Sigmoid colon (tissue), 7 donors: ENCODE data around the gene DACH1. TPM values are rescaled to one million over a fixed set of nuclear protein-coding genes. Genes with fewer than 3 reads are reported as not detected.

Experiments used
- DNase-seq: peaks from one replicate; pipeline ENCODE4 v3.0.0-alpha.2; 2019
- H3K27ac ChIP-seq, 4 donors: fragments of 200-600 bp; sonication (generic); one replicate each; pipeline ENCODE4 v1.5.1; 2016 to 2019; ENCODE audit warnings: mild to moderate bottlenecking in 1 of 4
- H3K27me3 ChIP-seq, 3 donors: fragments of 200-600 bp; sonication (generic); one replicate each; pipeline ENCODE4 v1.5.1; 2019; ENCODE audit warnings: mild to moderate bottlenecking in 1 of 3
- H3K36me3 ChIP-seq, 4 donors: fragments of 200-600 bp; sonication (generic); one replicate each; pipeline ENCODE4 v1.5.1; 2016 to 2019
- H3K4me1 ChIP-seq, 4 donors: fragments of 200-600 bp; sonication (generic); one replicate each; pipeline ENCODE4 v1.5.1; 2017 to 2019
- H3K4me3 ChIP-seq, 4 donors: fragments of 200-600 bp; sonication (generic); one replicate each; pipeline ENCODE4 v1.5.1; 2017 to 2019; ENCODE audit warnings: mild to moderate bottlenecking in 2 of 4, moderate library complexity in 1 of 4
- H3K9me3 ChIP-seq, 4 donors: fragments of 200-600 bp in 3 of 4; sonication (generic) in 3 of 4; one replicate each; pipeline versions ENCODE4 v1.5.1 to v1.6.1; 2013 to 2019
- EP300 ChIP-seq, 4 donors: sonication (generic); formaldehyde crosslinking; IDR thresholded peaks; one replicate each; pipeline ENCODE4 v1.6.1; 2017; ENCODE audit warnings: antibody characterized with exemption in 4 of 4
- POLR2A ChIP-seq, 2 donors: fragments of 450-650 bp; IDR thresholded peaks; one replicate each; pipeline ENCODE4 v1.6.1; 2016; ENCODE audit warnings: antibody characterized with exemption in 2 of 2, mild to moderate bottlenecking in 2 of 2, moderate library complexity in 2 of 2
- POLR2AphosphoS5 ChIP-seq, 4 donors: sonication (generic); formaldehyde crosslinking; IDR thresholded peaks; one replicate each; pipeline ENCODE4 v1.6.1; 2017; ENCODE audit warnings: antibody characterized with exemption in 4 of 4
- WGBS, 2 donors: extraction: QIAGEN DNeasy Blood & Tissue Kit; methylation state at CpG; one replicate each; pipeline ENCODE4 v1.1.7; 2013; 5-methylcytosine and 5-hydroxymethylcytosine counted together
- intact Hi-C: fragments of 100-400 bp; cut with DNase I; formaldehyde crosslinking; loops from one replicate; pipeline ENCODE4 v1.15.1; 2023
- polyA plus RNA-seq, 3 donors: library from polyadenylated mRNA; stranded (reverse); fragments of 200-250 nt; gene quantifications; one replicate each; pipeline ENCODE4 v1.2.3, GENCODE V29; 2013
- total RNA-seq, 4 donors: library from RNA; depleted of rRNA; stranded (reverse); fragments of >200 nt; gene quantifications; one replicate each; pipeline ENCODE4 v1.1.0, GENCODE V29; 2016
- TF ChIP-seq, protein P1 (sequence below), 4 experiments: fragments of 450-650 bp in 3 of 4; fragments of 200-600 bp in 1 of 4; IDR thresholded peaks; one replicate each; pipeline ENCODE4 v1.5.1; 2016 to 2019; ENCODE audit warnings: antibody characterized with exemption in 4 of 4, mild to moderate bottlenecking in 3 of 4, moderate library complexity in 2 of 4
- donor health status: healthy with polysubstance abuse.
- donor health status: Bipolar disorder and iron deficiency.
- donor health status: healthy.

DACH1 gene
- total and polyA plus RNA-seq, 7 donors: 0.49 to 1.9 (median 1.6) TPM

DNA sequence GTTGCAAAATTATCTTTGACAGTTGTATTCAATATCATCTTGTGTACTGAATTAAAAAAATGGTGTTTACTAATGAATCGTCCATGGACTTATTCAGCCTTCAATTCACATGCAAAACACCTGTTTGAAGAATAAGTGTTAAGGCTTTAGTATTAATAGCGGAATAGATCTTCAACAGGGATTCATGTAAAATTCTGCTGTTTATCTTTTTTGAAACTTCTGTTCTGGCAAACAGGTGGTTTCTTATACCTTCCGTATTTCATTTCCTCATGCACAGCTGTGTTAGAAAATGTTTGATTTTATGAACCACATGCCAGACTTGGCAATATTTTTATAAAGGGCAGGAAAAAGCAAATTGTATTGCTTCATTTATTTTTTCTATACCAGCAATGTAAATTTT, 255.7 kb downstream of the DACH1 start:
- intact Hi-C loops: no loop called here
- 28 to 35% methylated on average over 3 of the region's 3 CpGs for WGBS, 2 donors
- no peak overlapping the region for H3K4me3 ChIP-seq
- H3K4me1 ChIP-seq: no peaks in the 10 kb centered on the region
- H3K27ac ChIP-seq: no peak overlapping the region
- no peak for DNase-seq
- no peaks in the 10 kb centered on the region for H3K36me3 ChIP-seq
- no peaks in the 10 kb centered on the region for H3K27me3 ChIP-seq
- H3K9me3 ChIP-seq: no peaks in the 10 kb centered on the region
- no peak for TF ChIP-seq POLR2AphosphoS5 (IDR thresholded peaks at IDR 0.05)
- TF ChIP-seq EP300 (IDR thresholded peaks at IDR 0.05): no peak
- TF ChIP-seq, protein P1, sequence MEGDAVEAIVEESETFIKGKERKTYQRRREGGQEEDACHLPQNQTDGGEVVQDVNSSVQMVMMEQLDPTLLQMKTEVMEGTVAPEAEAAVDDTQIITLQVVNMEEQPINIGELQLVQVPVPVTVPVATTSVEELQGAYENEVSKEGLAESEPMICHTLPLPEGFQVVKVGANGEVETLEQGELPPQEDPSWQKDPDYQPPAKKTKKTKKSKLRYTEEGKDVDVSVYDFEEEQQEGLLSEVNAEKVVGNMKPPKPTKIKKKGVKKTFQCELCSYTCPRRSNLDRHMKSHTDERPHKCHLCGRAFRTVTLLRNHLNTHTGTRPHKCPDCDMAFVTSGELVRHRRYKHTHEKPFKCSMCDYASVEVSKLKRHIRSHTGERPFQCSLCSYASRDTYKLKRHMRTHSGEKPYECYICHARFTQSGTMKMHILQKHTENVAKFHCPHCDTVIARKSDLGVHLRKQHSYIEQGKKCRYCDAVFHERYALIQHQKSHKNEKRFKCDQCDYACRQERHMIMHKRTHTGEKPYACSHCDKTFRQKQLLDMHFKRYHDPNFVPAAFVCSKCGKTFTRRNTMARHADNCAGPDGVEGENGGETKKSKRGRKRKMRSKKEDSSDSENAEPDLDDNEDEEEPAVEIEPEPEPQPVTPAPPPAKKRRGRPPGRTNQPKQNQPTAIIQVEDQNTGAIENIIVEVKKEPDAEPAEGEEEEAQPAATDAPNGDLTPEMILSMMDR (IDR thresholded peaks at IDR 0.05): no peak
- no peak for TF ChIP-seq POLR2A (IDR thresholded peaks at IDR 0.05)

GRCh38 chr13:71610876-71611275, 256.1 kb downstream of the DACH1 start:
- Histone ChIP-seq H3K27me3 (no peaks in the 10 kb centered on the region), H3K4me1 (no peaks in the 10 kb centered on the region), H3K36me3 (no peaks in the 10 kb centered on the region), H3K4me3 (no peak overlapping the region), H3K27ac (no peak overlapping the region), H3K9me3 (no peaks in the 10 kb centered on the region)
- 22% methylated on average over 5 of the region's 5 CpGs for WGBS, 2 donors
- intact Hi-C loops: no loop called here
- no peak for TF ChIP-seq POLR2AphosphoS5 (IDR thresholded peaks at IDR 0.05)
- TF ChIP-seq EP300 (IDR thresholded peaks at IDR 0.05): no peak
- TF ChIP-seq, protein P1 (IDR thresholded peaks at IDR 0.05): no peak
- TF ChIP-seq POLR2A (IDR thresholded peaks at IDR 0.05): no peak
- DNase-seq: no peak

- 91 to 92% methylated on average over 7 of the region's 7 CpGs for WGBS, 2 donors
- DNase-seq: no peak
- H3K27me3 ChIP-seq: no peaks in the 10 kb centered on the region
- H3K36me3 ChIP-seq: no peaks in the 10 kb centered on the region
- H3K4me3 ChIP-seq: no peak overlapping the region
- no peaks in the 10 kb centered on the region for H3K9me3 ChIP-seq
- intact Hi-C loops: no loop called here
- TF ChIP-seq, protein P1 (IDR thresholded peaks at IDR 0.05): no peak
- TF ChIP-seq POLR2A (IDR thresholded peaks at IDR 0.05) (no peak), EP300 (IDR thresholded peaks at IDR 0.05) (no peak), POLR2AphosphoS5 (IDR thresholded peaks at IDR 0.05) (no peak)
- H3K27ac ChIP-seq: no peak overlapping the region
- no peaks in the 10 kb centered on the region for H3K4me1 ChIP-seq
Measured at GRCh38 chr13:71609271-71609670, 257.7 kb downstream of the DACH1 start.

- WGBS, 2 donors: 52 to 54% methylated on average over 2 of the region's 2 CpGs
- no peaks in the 10 kb centered on the region for H3K4me1 ChIP-seq
- intact Hi-C loops: no loop called here
- TF ChIP-seq EP300 (IDR thresholded peaks at IDR 0.05) (no peak), POLR2AphosphoS5 (IDR thresholded peaks at IDR 0.05) (no peak), POLR2A (IDR thresholded peaks at IDR 0.05) (no peak)
- TF ChIP-seq, protein P1 (IDR thresholded peaks at IDR 0.05): no peak
- DNase-seq: no peak
- no peak overlapping the region for H3K27ac ChIP-seq
- H3K9me3 ChIP-seq: no peaks in the 10 kb centered on the region
- no peaks in the 10 kb centered on the region for H3K27me3 ChIP-seq
- H3K36me3 ChIP-seq: no peaks in the 10 kb centered on the region
- no peak overlapping the region for H3K4me3 ChIP-seq
Measured at GRCh38 chr13:71607575-71607974, 259.4 kb downstream of the DACH1 start.

DNA sequence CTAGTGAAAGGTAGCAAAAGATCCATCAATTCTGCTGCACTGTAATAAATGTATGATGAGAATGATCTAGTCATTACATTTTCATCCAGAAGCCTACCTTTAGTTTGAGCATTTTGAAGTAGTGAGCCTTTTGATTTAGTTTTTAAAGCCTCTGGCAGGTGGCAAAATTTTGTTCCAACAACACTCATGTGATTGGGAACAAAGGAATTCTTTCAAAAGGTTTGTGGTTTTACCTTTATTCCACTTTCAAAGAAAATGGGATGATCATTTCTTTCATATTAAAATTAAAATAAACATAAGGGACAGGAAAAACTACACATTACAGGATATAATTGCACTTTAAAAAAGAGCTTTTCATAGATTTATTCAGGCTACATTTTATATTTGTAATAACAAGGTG, 260.2 kb downstream of the DACH1 start:
- H3K27ac ChIP-seq: no peak overlapping the region
- H3K36me3 ChIP-seq: no peaks in the 10 kb centered on the region
- no peak for DNase-seq
- TF ChIP-seq POLR2AphosphoS5 (IDR thresholded peaks at IDR 0.05): no peak
- TF ChIP-seq POLR2A (IDR thresholded peaks at IDR 0.05): no peak
- TF ChIP-seq, protein P1 (IDR thresholded peaks at IDR 0.05): no peak
- intact Hi-C loops: no loop called here
- H3K4me1 ChIP-seq: no peaks in the 10 kb centered on the region
- H3K9me3 ChIP-seq: no peaks in the 10 kb centered on the region
- H3K4me3 ChIP-seq: no peak overlapping the region
- H3K27me3 ChIP-seq: no peaks in the 10 kb centered on the region
